ENCODE results near the gene CCL22.

The CCL22 gene

DNA sequence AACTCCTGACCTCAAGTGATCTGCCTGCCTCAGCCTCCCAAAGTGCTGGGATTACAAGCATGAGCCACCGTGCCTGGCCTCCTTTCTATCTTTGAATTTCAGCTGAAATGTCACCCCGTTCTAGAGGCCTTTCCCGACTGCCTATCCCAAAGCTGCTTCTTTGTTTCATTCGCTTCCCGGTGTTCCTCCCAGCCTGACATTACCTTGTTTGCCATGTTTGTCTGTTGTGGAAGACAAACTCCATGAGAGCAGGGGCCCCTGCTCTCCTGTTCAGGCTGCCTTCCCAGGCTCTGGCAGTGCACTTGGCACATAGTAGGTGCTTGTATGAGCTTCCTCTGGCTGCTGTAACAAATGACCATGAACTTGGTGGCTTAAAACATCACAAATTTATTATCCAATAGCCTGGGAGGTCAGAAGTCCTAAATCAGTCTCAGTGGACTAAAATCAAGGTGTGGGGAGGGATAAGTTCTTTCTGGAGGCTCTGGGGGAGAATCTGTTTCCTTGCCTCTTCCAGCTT, 2.6 kb upstream of the CCL22 start:
- Histone ChIP-seq H3K4me3 (no peak overlapping the region), H3K9me3 (ENCODE audit: low read depth, low read length) (no peaks in the 10 kb centered on the region), H3K27ac (no peak overlapping the region), H3K9ac (ENCODE audit: insufficient read length) (no peak overlapping the region), H3K36me3 (ENCODE audit: insufficient read depth, low read length) (no peaks in the 10 kb centered on the region)
- TF ChIP-seq EZH2 (IDR thresholded peaks at IDR 0.05) = no peak
- TF ChIP-seq POLR2AphosphoS5 (IDR thresholded peaks at IDR 0.05; ENCODE audit: borderline replicate concordance, low read depth, low read length) = no peak
- TF ChIP-seq FOXP2 (optimal IDR thresholded peaks at IDR 0.05; ENCODE audit: control extremely low read depth, extremely low read length, insufficient read depth) = no peak
- DNase-seq (ENCODE audit: low read depth, low spot score) = no peak

DNA sequence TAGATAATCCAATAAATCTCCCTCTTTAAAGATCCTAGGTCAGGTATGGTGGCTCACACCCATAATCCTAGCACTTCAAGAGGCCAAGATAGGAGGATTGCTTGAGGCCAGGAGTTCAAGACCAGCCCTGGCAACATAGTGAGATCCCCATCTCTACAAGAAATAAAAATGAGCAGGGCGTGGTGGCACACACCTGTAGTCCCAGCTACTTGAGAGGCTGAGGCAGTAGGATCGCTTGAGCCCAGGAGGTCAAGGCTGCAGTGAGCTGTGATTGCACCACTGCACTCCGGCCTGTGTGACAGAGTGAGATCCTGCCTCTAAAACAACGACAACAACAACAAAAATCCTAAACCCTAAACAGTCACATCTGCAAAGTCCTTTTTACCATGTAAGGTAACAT, 2.0 kb upstream of the CCL22 start:
- no peak overlapping the region for H3K4me3 ChIP-seq
- no peak overlapping the region for H3K27ac ChIP-seq
- no peaks in the 10 kb centered on the region for H3K36me3 ChIP-seq (ENCODE audit: insufficient read depth, low read length)
- TF ChIP-seq FOXP2 (optimal IDR thresholded peaks at IDR 0.05; ENCODE audit: control extremely low read depth, extremely low read length, insufficient read depth) = no peak
- TF ChIP-seq POLR2AphosphoS5 (IDR thresholded peaks at IDR 0.05; ENCODE audit: borderline replicate concordance, low read depth, low read length) = no peak
- TF ChIP-seq EZH2 (IDR thresholded peaks at IDR 0.05) = no peak
- no peak overlapping the region for H3K9ac ChIP-seq (ENCODE audit: insufficient read length)
- DNase-seq (ENCODE audit: low read depth, low spot score) = no peak
- no peaks in the 10 kb centered on the region for H3K9me3 ChIP-seq (ENCODE audit: low read depth, low read length)

DNA sequence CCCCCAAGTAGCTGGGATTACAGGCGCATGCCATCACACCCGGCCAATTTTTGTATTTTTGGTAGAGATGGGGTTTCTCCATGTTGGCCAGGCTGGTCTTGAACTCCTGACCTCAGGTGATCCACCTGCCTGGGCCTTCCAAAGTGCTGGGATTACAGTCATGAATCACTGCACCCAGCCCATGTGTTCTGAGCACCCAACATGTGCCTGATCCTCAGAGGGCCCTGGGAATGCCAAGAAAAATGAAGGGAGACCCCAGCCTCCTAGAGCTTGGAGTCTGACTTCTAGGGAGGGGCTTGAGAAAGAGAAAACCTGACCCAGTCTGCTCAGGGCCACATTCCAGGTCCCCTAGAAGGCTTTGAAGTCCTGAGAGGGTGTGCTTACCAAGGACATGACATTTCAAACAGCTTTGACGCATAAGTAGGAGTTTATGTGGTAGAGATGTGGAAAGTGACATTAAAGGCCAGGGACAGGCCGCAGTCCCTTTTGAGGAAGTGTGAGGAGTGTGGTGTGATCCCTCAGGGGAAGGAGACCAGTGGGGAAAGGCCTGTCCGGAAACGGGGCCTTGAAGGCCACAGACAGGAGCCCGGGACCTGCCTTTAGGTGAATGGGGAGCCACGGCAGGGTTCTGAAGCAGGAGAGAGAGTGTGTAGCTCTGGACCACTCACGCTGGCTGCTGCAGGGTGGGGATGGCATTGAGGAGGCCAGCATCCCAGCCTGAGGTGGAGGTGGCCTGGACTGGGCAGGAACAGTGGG, 1.1 kb upstream of the CCL22 start:
- H3K36me3 ChIP-seq (ENCODE audit: insufficient read depth, low read length) = no peaks in the 10 kb centered on the region
- TF ChIP-seq POLR2AphosphoS5 (IDR thresholded peaks at IDR 0.05; ENCODE audit: borderline replicate concordance, low read depth, low read length) (no peak), FOXP2 (optimal IDR thresholded peaks at IDR 0.05; ENCODE audit: control extremely low read depth, extremely low read length, insufficient read depth) (no peak)
- DNase-seq (ENCODE audit: low read depth, low spot score) = no peak
- no peak overlapping the region for H3K4me3 ChIP-seq
- no peaks in the 10 kb centered on the region for H3K9me3 ChIP-seq (ENCODE audit: low read depth, low read length)
- no peak overlapping the region for H3K27ac ChIP-seq
- H3K9ac ChIP-seq (ENCODE audit: insufficient read length) = no peak overlapping the region

DNA sequence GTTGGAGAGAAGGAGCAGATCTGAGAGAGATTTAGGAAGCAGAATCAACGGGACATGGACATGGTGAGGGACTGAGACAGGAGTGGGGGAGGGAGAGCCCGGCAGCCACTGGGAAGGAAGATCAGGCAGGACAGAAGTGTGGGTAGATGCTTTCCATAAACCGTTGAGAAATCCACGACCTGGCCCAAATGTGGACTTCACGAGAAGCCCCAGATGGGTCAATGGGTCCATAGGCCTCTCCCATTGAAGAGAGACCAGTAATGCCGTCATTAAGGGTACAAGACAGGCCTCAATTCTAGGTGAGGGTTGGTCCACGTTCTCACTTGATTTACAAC, 530 bp upstream of the CCL22 start:
- no peak for DNase-seq (ENCODE audit: low read depth, low spot score)
- TF ChIP-seq POLR2AphosphoS5 (IDR thresholded peaks at IDR 0.05; ENCODE audit: borderline replicate concordance, low read depth, low read length) (no peak), EZH2 (IDR thresholded peaks at IDR 0.05) (no peak), FOXP2 (optimal IDR thresholded peaks at IDR 0.05; ENCODE audit: control extremely low read depth, extremely low read length, insufficient read depth) (no peak)
- H3K9ac ChIP-seq (ENCODE audit: insufficient read length) = no peak overlapping the region
- H3K27ac ChIP-seq = no peak overlapping the region
- H3K4me3 ChIP-seq = no peak overlapping the region
- H3K36me3 ChIP-seq (ENCODE audit: insufficient read depth, low read length) = no peaks in the 10 kb centered on the region
- H3K9me3 ChIP-seq (ENCODE audit: low read depth, low read length) = no peaks in the 10 kb centered on the region

DNA sequence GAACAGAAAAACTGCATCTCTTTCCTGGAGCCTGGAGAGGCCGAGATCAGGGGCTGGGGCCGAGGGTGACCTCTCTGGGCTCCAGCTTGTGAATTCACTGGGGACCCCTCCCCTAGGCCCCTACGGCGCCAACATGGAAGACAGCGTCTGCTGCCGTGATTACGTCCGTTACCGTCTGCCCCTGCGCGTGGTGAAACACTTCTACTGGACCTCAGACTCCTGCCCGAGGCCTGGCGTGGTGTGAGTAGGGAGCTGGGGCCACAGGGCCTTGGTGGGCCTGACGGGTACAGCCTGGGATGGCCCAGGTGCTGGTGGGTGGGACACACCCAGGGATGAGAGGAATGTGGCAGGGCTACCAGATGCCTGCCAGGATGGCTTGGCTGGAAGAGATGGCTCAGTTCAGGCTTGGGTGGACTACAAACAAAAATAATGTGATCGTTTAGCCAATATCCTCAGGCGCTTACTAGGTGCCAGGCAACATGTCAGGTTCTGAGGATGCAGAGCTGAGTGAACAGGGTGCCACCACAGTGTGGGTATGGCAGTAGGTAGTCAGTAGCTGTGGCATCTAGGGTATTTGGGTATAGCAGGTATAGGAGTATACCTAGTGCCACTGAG, 1.8 kb downstream of the CCL22 start:
- H3K9me3 ChIP-seq (ENCODE audit: low read depth, low read length) = no peaks in the 10 kb centered on the region
- DNase-seq (ENCODE audit: low read depth, low spot score) = no peak
- H3K9ac ChIP-seq (ENCODE audit: insufficient read length) = no peak overlapping the region
- no peaks in the 10 kb centered on the region for H3K36me3 ChIP-seq (ENCODE audit: insufficient read depth, low read length)
- TF ChIP-seq POLR2AphosphoS5 (IDR thresholded peaks at IDR 0.05; ENCODE audit: borderline replicate concordance, low read depth, low read length) = no peak
- no peak overlapping the region for H3K27ac ChIP-seq
- H3K4me3 ChIP-seq = no peak overlapping the region

DNA sequence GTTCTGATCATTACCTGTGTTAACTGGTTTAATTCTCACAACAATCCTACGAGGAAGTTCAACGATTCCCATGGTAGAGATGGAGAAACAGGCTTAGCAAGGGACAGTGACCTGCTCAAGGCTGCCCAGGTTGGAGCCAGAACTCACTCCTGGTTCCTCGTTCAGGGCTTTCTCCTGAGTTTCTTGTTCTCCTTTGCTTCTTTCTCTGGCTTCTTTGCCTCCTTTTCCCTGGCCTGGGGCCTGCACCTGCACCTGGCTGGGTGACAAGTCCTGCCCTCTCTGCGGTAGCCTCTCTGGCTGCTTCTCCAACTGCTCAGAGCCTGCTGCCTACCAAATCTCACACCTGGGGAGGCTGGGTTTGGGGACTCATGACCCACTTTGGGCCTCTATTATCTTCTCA, 2.8 kb downstream of the CCL22 start:
- no peaks in the 10 kb centered on the region for H3K36me3 ChIP-seq (ENCODE audit: insufficient read depth, low read length)
- TF ChIP-seq EZH2 (IDR thresholded peaks at IDR 0.05) (no peak), POLR2AphosphoS5 (IDR thresholded peaks at IDR 0.05; ENCODE audit: borderline replicate concordance, low read depth, low read length) (no peak), FOXP2 (optimal IDR thresholded peaks at IDR 0.05; ENCODE audit: control extremely low read depth, extremely low read length, insufficient read depth) (no peak)
- H3K9me3 ChIP-seq (ENCODE audit: low read depth, low read length) = no peaks in the 10 kb centered on the region
- H3K4me3 ChIP-seq = no peak overlapping the region
- H3K27ac ChIP-seq = no peak overlapping the region
- no peak for DNase-seq (ENCODE audit: low read depth, low spot score)
- H3K9ac ChIP-seq (ENCODE audit: insufficient read length) = no peak overlapping the region

DNA sequence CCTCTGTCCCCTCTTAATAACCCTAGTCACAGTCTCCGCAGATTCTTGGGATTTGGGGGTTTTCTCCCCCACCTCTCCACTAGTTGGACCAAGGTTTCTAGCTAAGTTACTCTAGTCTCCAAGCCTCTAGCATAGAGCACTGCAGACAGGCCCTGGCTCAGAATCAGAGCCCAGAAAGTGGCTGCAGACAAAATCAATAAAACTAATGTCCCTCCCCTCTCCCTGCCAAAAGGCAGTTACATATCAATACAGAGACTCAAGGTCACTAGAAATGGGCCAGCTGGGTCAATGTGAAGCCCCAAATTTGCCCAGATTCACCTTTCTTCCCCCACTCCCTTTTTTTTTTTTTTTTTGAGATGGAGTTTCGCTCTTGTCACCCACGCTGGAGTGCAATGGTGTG, 5.6 kb downstream of the CCL22 start:
- DNase-seq (ENCODE audit: low read depth, low spot score) = no peak
- Histone ChIP-seq H3K9me3 (ENCODE audit: low read depth, low read length) (no peaks in the 10 kb centered on the region), H3K4me3 (no peak overlapping the region), H3K9ac (ENCODE audit: insufficient read length) (no peak overlapping the region), H3K36me3 (ENCODE audit: insufficient read depth, low read length) (no peaks in the 10 kb centered on the region), H3K27ac (no peak overlapping the region)
- no peak for TF ChIP-seq FOXP2 (optimal IDR thresholded peaks at IDR 0.05; ENCODE audit: control extremely low read depth, extremely low read length, insufficient read depth)
- TF ChIP-seq POLR2AphosphoS5 (IDR thresholded peaks at IDR 0.05; ENCODE audit: borderline replicate concordance, low read depth, low read length) = no peak
- no peak for TF ChIP-seq EZH2 (IDR thresholded peaks at IDR 0.05)

DNA sequence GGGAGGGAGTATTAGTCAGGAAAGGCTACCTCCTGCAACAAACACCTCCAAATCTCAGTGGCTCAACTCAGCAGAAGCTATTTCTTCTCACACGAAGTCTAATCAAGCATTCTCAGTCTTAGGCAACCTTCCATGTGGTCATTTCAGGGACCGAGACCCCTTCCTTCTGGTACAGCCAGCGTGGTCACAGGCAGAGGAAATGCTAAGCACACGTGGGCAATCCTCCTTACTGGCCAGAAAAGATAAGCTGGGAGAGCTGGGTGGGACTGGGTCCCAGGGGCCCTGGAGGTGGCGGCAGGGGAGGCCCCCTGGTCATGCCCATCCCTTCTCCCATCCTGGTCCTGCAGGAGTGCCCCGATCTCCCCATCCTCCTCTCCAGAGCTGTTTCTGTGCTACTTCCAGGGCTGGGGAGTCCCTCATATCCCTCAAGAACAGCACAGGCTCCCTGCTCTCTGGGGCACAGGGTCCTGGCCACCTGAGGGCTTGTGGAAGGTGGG, 8.0 kb downstream of the CCL22 start:
- Histone ChIP-seq H3K9ac (ENCODE audit: insufficient read length) (no peak overlapping the region), H3K27ac (no peak overlapping the region), H3K4me3 (no peak overlapping the region), H3K36me3 (ENCODE audit: insufficient read depth, low read length) (no peaks in the 10 kb centered on the region), H3K9me3 (ENCODE audit: low read depth, low read length) (no peaks in the 10 kb centered on the region)
- TF ChIP-seq POLR2AphosphoS5 (IDR thresholded peaks at IDR 0.05; ENCODE audit: borderline replicate concordance, low read depth, low read length) (no peak), FOXP2 (optimal IDR thresholded peaks at IDR 0.05; ENCODE audit: control extremely low read depth, extremely low read length, insufficient read depth) (no peak), EZH2 (IDR thresholded peaks at IDR 0.05) (no peak)
- no peak for DNase-seq (ENCODE audit: low read depth, low spot score)
